ENCODE data around the gene TRPC6. TPM values are rescaled to one million over a fixed set of nuclear protein-coding genes. Genes with fewer than 3 reads are reported as not detected.

The TRPC6 gene
- total RNA-seq, 1 donor from 2014 or later, result not detected

GRCh38 chr11:101453682-101454081 is 130.1 kb downstream of the TRPC6 start:
- DNase-seq (ENCODE audit: low read depth), result no peak

GRCh38 chr11:101448881-101449442 is 134.8 kb downstream of the TRPC6 start:
- no peak for DNase-seq (ENCODE audit: low read depth)

GRCh38 chr11:101446726-101447125 is 137.1 kb downstream of the TRPC6 start:
- no peak for DNase-seq (ENCODE audit: low read depth)

- DNase-seq (ENCODE audit: low read depth), result no peak
These were observed 137.6 kb downstream of the TRPC6 start for GRCh38 chr11:101446238-101446637.

- peak; percentile 40 for DNase-seq (ENCODE audit: low read depth)
These were observed 138.0 kb downstream of the TRPC6 start for GRCh38 chr11:101445761-101446160.

DNA sequence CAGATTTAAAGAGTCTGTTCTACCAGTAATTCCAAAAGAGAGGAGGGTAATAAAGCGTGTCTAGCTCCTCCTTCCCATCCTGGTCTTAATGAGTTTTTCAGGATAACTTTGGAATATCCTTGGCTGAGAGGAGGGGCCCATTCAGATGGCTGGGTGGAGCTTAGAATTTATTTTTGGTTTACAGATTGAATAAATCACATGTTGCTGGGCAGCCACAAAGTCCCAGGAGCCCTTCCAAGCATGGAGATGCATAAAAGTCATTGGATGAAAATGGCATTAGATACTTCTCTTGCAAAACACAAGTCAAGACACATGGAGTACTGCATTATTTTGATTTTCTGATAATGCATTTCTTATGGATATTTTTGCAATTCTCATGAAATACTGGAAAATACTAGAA is 139.0 kb downstream of the TRPC6 start:
- no peak for DNase-seq (ENCODE audit: low read depth)

DNA sequence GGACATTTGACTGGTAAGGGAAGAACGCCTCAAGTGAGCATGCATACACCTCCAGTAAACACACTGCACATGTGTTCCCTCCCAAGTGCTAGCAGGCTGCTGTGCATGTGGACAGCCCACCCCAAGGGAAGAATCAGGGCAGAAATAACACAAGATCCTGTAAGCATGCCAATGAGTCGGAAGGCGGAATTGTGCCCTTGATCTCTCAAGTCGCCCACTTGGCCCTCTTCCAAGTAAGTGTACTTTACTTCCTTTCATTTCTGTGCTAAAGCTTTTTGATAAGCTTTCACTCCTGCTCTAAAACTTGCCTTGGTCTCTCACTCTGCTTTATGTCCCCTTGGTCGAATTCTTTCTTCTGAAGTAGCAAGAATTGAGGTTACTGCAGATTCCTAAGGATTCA is 139.6 kb downstream of the TRPC6 start:
- DNase-seq (ENCODE audit: low read depth), result peak; percentile 50

- DNase-seq (ENCODE audit: low read depth), result no peak
These were observed 140.8 kb downstream of the TRPC6 start for GRCh38 chr11:101442936-101443521.

DNA sequence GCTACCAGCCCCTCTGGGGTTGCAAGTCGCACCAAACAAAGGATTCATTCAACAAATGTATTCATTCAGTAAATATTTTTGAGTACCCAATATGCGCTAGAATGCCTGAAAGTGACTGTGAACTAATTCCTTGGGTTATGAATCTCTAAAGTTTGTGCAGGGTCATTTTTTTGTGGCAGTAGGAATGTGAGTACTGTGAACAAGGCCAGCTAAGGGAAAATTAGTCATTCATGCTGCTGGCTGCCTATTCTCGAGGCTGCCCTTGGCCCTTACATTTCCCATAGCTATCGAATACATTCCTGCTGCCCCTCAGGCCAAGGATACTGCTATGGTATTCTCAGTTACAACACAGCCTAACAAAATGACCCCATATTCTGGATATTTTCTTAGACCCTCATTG is 141.6 kb downstream of the TRPC6 start:
- DNase-seq (ENCODE audit: low read depth), result peak; percentile 74

- DNase-seq (ENCODE audit: low read depth), result peak; percentile 47
These were observed 142.1 kb downstream of the TRPC6 start for GRCh38 chr11:101441747-101442146.

DNA sequence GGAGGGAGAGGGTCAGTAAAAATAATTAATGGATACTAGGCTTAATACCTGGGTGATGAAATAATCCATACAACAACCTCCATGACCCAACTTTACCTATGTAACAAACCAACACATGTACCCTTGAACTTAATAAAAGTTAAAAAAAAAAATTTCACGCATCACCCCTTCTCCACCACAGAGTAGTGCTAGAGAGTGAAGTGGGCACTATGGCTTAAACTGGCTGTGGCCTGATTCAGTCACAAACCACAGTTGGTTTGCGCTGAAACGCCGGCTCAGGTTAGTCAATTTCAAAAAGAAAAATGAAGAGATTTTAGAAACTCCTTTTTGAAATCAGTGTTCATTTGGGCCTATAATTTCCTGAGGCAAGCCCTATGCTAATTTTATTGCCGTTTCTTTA is 144.3 kb downstream of the TRPC6 start:
- DNase-seq (ENCODE audit: low read depth), result no peak

GRCh38 chr11:101438708-101439107 is 145.1 kb downstream of the TRPC6 start:
- peak; percentile 70 for DNase-seq (ENCODE audit: low read depth)

- DNase-seq (ENCODE audit: low read depth), result no peak
These were observed 145.7 kb downstream of the TRPC6 start for GRCh38 chr11:101438126-101438525.

GRCh38 chr11:101436511-101437142 is 147.2 kb downstream of the TRPC6 start:
- peak; percentile 52 for DNase-seq (ENCODE audit: low read depth)

GRCh38 chr11:101435408-101435973 is 148.3 kb downstream of the TRPC6 start:
- DNase-seq (ENCODE audit: low read depth), result no peak

DNA sequence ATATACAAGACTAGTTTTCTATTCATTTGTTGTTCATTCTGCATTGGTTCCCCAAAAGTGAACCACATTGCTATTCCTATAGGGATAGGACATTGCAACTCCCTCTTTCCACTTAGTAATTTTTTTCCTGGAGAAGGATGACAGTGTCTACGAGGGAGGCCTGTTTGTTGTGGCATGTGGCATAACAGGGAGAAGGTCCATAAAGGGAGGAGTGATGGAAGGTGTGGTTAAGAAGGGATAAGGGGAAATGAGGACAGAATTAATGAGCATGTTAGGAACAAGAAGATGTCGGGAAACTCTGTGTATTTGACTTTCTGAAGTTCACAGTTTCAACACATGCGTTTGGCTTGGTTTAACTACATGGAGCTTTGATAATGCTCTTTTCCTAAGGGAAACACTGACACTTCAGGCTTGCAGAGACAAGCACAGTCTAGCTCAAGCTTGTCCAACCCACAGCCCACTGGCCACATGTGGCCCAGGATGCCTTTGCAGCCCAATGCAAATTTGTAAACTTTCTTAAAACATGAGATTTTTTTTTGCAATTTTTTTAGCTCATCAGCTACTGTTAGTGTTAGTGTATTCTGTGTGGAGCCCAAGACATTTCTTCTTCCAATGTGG is 149.7 kb downstream of the TRPC6 start:
- no peak for DNase-seq (ENCODE audit: low read depth)

DNA sequence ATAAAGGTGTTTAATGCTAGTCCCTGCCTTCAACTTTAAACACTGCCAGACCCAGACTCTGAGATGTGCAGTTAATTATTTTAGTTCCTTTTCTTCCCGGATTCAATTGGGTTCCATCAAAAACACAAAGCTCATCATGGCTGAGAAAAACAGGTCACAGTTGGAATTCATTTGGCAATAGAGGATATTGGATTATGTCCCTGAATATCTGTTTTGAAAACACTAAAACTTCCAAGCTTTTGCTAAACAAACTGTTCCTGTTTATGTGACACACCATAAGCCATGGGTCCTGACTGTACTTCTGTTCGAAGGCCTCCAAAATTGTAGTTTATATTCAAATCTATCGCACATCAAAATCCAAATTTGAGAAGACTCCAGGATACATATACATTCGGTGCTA is 150.7 kb downstream of the TRPC6 start:
- DNase-seq (ENCODE audit: low read depth), result no peak

GRCh38 chr11:101429703-101430540 is 153.9 kb downstream of the TRPC6 start:
- DNase-seq (ENCODE audit: low read depth), result no peak

DNA sequence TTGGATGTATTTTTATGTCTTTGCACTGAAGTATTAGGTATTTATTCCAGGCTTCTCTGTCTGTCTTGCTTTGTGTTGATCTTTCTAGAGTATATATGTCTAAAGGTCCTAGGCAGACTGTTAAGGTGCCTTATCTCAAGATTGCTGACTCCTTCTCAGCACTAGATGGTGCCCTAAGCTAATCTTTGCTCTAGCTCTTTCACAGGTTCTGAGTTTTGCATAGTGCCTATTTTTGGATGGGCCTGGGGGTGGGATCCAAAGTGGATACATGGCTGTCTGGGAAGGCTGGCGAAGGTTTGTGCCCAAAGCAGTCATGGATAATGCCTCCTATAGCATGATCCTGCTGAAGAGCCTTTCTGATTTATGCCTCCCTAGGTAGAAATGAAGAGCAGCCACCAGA is 154.9 kb downstream of the TRPC6 start:
- peak; percentile 15 for DNase-seq (ENCODE audit: low read depth)

DNA sequence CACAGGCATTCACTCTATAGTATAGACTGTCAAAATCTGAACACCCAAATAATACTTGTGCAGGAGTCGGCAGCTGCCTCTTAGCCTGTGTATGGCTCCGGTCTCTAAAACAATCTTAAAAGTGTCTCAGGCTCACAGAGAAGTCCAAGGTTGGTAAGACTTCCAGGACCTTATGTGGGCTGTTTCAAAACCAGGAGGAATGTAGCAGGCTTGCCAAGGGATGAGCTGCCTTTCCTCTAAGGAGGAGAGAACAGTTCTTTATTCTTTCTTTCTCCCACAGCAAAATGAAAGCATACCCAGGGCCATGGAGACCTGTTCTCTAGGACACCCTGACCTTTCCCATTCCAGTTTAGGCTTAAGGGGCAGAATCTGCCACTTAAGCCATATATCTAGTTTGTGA is 176.5 kb downstream of the TRPC6 start:
- DNase-seq (ENCODE audit: low read depth), result no peak
